Fibroblast of mammary gland (primary cell): ENCODE data around the gene MYO10.
A peak's percentile ranks its signal among the peaks of the same experiment; 100 is the strongest.

Source experiments
- DNase-seq: peaks from one replicate; pipeline ENCODE4 v3.0.0-alpha.2; 2010; ENCODE audit warnings: low read depth
- H3K4me3 ChIP-seq: 2 replicates; pipeline ENCODE4 v1.5.1; 2011; ENCODE audit warnings: low read depth, mild to moderate bottlenecking, low read length, moderate library complexity; ENCODE audit not compliant: control insufficient read depth
- CTCF ChIP-seq: conservative IDR thresholded peaks from 2 replicates; pipeline ENCODE4 v1.5.1; 2011; ENCODE audit warnings: low read depth, low read length, inconsistent platforms; ENCODE audit not compliant: control insufficient read depth, insufficient read depth

MYO10 gene

GRCh38 chr5:16918891-16919671 is 17.0 kb downstream of the MYO10 start:
- H3K4me3 ChIP-seq = no peak overlapping the region
- no peak for TF ChIP-seq CTCF
- DNase-seq = no peak

- no peak overlapping the region for H3K4me3 ChIP-seq
- DNase-seq = no peak
- TF ChIP-seq CTCF = no peak
Measured at GRCh38 chr5:16918156-16918555, 17.9 kb downstream of the MYO10 start.

- H3K4me3 ChIP-seq = no peak overlapping the region
- peak; percentile 96 for DNase-seq
- no peak for TF ChIP-seq CTCF
Measured at GRCh38 chr5:16916262-16916878, 19.7 kb downstream of the MYO10 start.

- no peak for DNase-seq
- H3K4me3 ChIP-seq = no peak overlapping the region
- no peak for TF ChIP-seq CTCF
Measured at GRCh38 chr5:16914584-16914983, 21.5 kb downstream of the MYO10 start.

- no peak for TF ChIP-seq CTCF
- no peak overlapping the region for H3K4me3 ChIP-seq
- DNase-seq = no peak
Measured at GRCh38 chr5:16914108-16914435, 22.0 kb downstream of the MYO10 start.

- H3K4me3 ChIP-seq = no peak overlapping the region
- no peak for DNase-seq
- no peak for TF ChIP-seq CTCF
Measured at GRCh38 chr5:16913187-16914107, 22.6 kb downstream of the MYO10 start.
